HEK293 (cell line): ENCODE data around the gene C1QBP.

Source experiments
- CTCF ChIA-PET: fragments of 350-600 bp; formaldehyde crosslinking; extraction: SDS; loops from one replicate; lab custom pipeline; 2021; ENCODE audit warnings: antibody characterized with exemption; lab: Yijun Ruan, JAX
- POLR2A ChIA-PET: fragments of 300-600 bp; formaldehyde crosslinking; extraction: SDS; loops from one replicate; lab custom pipeline; 2020; ENCODE audit warnings: antibody characterized with exemption, inconsistent platforms; lab: Yijun Ruan, JAX
- H3K27ac ChIP-seq: fragments of 200-500 bp; sonication (Bioruptor generic); 2 replicates; pipeline ENCODE4 v1.5.1; 2014; ENCODE audit warnings: low read depth, low read length, control low read depth, inconsistent platforms; ENCODE audit errors: extremely low read depth
- H3K36me3 ChIP-seq, 2 experiments: fragments of 200-500 bp in 1 of 2; sonication (Bioruptor generic) in 1 of 2; 1 replicate in 1 of 2; 2 replicates in 1 of 2; pipeline ENCODE4 v1.5.1; 2014 to 2017; ENCODE audit warnings: inconsistent platforms in 2 of 2, low read length in 2 of 2; ENCODE audit not compliant: control insufficient read depth in 2 of 2, insufficient read depth in 1 of 2
- H3K4me1 ChIP-seq: fragments of 200-500 bp; sonication (Bioruptor generic); 2 replicates; pipeline ENCODE4 v1.5.1; 2014; ENCODE audit warnings: mild to moderate bottlenecking, low read length, inconsistent platforms; ENCODE audit not compliant: control insufficient read depth, insufficient read depth
- H3K4me3 ChIP-seq: 2 replicates; pipeline ENCODE4 v1.5.1; 2011; ENCODE audit warnings: low read depth, mild to moderate bottlenecking, control low read depth, low read length, moderate library complexity
- H3K9me3 ChIP-seq: fragments of 200-500 bp; sonication (Bioruptor generic); 2 replicates; pipeline ENCODE4 v1.5.1; 2014; ENCODE audit warnings: low read depth, low read length, inconsistent platforms; ENCODE audit not compliant: control insufficient read depth, insufficient read depth
- BCL11B ChIP-seq: fragments of 450-650 bp; formaldehyde crosslinking; IDR thresholded peaks from 2 replicates; pipeline ENCODE4 v1.5.1; 2016; ENCODE audit warnings: low read depth, missing biosample characterization, missing genetic modification characterization
- FEZF1 ChIP-seq: fragments of 450-650 bp; formaldehyde crosslinking; IDR thresholded peaks from 2 replicates; pipeline ENCODE4 v1.5.1; 2016; ENCODE audit warnings: missing biosample characterization, missing genetic modification characterization
- PRDM1 ChIP-seq: fragments of 450-650 bp; formaldehyde crosslinking; IDR thresholded peaks from 2 replicates; pipeline ENCODE4; 2016; ENCODE audit warnings: missing biosample characterization, missing genetic modification characterization
- REPIN1 ChIP-seq: fragments of 450-650 bp; formaldehyde crosslinking; IDR thresholded peaks from 2 replicates; pipeline ENCODE4 v1.5.1; 2017; ENCODE audit warnings: missing biosample characterization, missing genetic modification characterization, low read depth
- TCF7L2 ChIP-seq: IDR thresholded peaks from 2 replicates; pipeline ENCODE4 v1.6.1; 2011; ENCODE audit warnings: low read depth, mild to moderate bottlenecking, inconsistent platforms, low read length, moderate library complexity, borderline replicate concordance
- YY2 ChIP-seq: fragments of 450-650 bp; formaldehyde crosslinking; IDR thresholded peaks from 2 replicates; pipeline ENCODE4 v1.5.1; 2016; ENCODE audit warnings: missing biosample characterization, missing genetic modification characterization
- ZBTB17 ChIP-seq: fragments of 450-650 bp; formaldehyde crosslinking; IDR thresholded peaks from 2 replicates; pipeline ENCODE4 v1.5.1; 2016; ENCODE audit warnings: missing biosample characterization, missing genetic modification characterization
- ZBTB7A ChIP-seq: fragments of 450-650 bp; formaldehyde crosslinking; IDR thresholded peaks from 2 replicates; pipeline ENCODE4 v1.5.1; 2016; ENCODE audit warnings: low read depth, missing biosample characterization, missing genetic modification characterization
- ZNF121 ChIP-seq: fragments of 450-650 bp; formaldehyde crosslinking; IDR thresholded peaks from 2 replicates; pipeline ENCODE4 v1.5.1; 2016; ENCODE audit warnings: missing biosample characterization, missing genetic modification characterization
- ZNF140 ChIP-seq: fragments of 450-650 bp; formaldehyde crosslinking; IDR thresholded peaks from 2 replicates; pipeline ENCODE4 v1.5.1; 2016; ENCODE audit warnings: missing biosample characterization, missing genetic modification characterization
- ZNF169 ChIP-seq: fragments of 450-650 bp; formaldehyde crosslinking; IDR thresholded peaks from 2 replicates; pipeline ENCODE4 v1.5.1; 2016; ENCODE audit warnings: missing biosample characterization, missing genetic modification characterization
- ZNF184 ChIP-seq: fragments of 450-650 bp; IDR thresholded peaks from 2 replicates; pipeline ENCODE4 v1.5.1; 2018; ENCODE audit warnings: missing biosample characterization, mild to moderate bottlenecking, missing genetic modification characterization
- ZNF510 ChIP-seq: fragments of 450-650 bp; formaldehyde crosslinking; IDR thresholded peaks from 2 replicates; pipeline ENCODE4 v1.5.1; 2018; ENCODE audit warnings: mild to moderate bottlenecking, missing genetic modification characterization, missing biosample characterization; ENCODE audit not compliant: insufficient replicate concordance
- ZNF530 ChIP-seq: fragments of 450-650 bp; formaldehyde crosslinking; IDR thresholded peaks from 2 replicates; pipeline ENCODE4 v1.5.1; 2016; ENCODE audit warnings: low read depth, missing biosample characterization, missing genetic modification characterization
- ZNF610 ChIP-seq: fragments of 450-650 bp; formaldehyde crosslinking; IDR thresholded peaks from 2 replicates; pipeline ENCODE4 v1.5.1; 2016; ENCODE audit warnings: missing biosample characterization, missing genetic modification characterization, borderline replicate concordance
- ZNF785 ChIP-seq: fragments of 450-650 bp; formaldehyde crosslinking; IDR thresholded peaks from 2 replicates; pipeline ENCODE4 v1.5.1; 2016; ENCODE audit warnings: missing biosample characterization, missing genetic modification characterization
- TF ChIP-seq, protein P1 (sequence below): fragments of 450-650 bp; formaldehyde crosslinking; IDR thresholded peaks from 2 replicates; pipeline ENCODE4 v1.5.1; 2016; ENCODE audit warnings: missing biosample characterization, missing genetic modification characterization
- TF ChIP-seq, protein P2 (sequence below): fragments of 450-650 bp; formaldehyde crosslinking; IDR thresholded peaks from 2 replicates; pipeline ENCODE4 v1.5.1; 2016; ENCODE audit warnings: missing biosample characterization, missing genetic modification characterization
- TF ChIP-seq, protein P3 (sequence below): fragments of 450-650 bp; formaldehyde crosslinking; IDR thresholded peaks from 2 replicates; pipeline ENCODE4; 2016; ENCODE audit warnings: missing biosample characterization, missing genetic modification characterization
- TF ChIP-seq, protein P4 (sequence below): fragments of 450-650 bp; formaldehyde crosslinking; IDR thresholded peaks from 2 replicates; pipeline ENCODE4 v1.5.1; 2016; ENCODE audit warnings: missing biosample characterization, missing genetic modification characterization
- TF ChIP-seq, protein P5 (sequence below): fragments of 450-650 bp; formaldehyde crosslinking; IDR thresholded peaks from 2 replicates; pipeline ENCODE4 v1.5.1; 2016; ENCODE audit warnings: missing biosample characterization, missing genetic modification characterization

The C1QBP gene

DNA sequence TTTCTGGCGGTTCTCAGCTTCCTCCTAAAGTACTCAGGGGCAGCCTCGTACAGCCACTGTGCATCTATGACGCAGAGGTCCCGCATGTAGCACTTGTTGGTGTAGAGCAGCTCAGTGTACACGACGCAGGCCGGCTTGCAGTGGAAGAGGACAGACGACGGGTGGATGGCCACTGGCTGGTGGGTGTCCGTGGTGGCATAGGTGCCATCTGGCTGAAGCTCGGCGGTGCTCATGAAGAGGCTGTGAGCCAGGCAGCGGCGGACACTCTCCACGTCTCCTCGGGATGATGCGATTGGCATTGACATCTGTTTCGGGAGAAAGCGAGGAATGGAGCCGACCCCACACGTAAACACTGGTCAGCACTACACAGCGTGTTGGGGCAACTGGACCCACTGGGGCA, 5.3 kb upstream of the C1QBP start:
- Histone ChIP-seq H3K4me1 (no peaks in the 10 kb centered on the region), H3K4me3 (no peak overlapping the region), H3K27ac (no peak overlapping the region), H3K9me3 (no peaks in the 10 kb centered on the region), H3K36me3 (peaks cover 45 to 71% of the 10 kb centered on the region in 2 experiments)
- CTCF ChIA-PET: no interaction called here
- POLR2A ChIA-PET: no interaction called here
- TF ChIP-seq ZNF121 (tag by site-specific recombination): no peak

DNA sequence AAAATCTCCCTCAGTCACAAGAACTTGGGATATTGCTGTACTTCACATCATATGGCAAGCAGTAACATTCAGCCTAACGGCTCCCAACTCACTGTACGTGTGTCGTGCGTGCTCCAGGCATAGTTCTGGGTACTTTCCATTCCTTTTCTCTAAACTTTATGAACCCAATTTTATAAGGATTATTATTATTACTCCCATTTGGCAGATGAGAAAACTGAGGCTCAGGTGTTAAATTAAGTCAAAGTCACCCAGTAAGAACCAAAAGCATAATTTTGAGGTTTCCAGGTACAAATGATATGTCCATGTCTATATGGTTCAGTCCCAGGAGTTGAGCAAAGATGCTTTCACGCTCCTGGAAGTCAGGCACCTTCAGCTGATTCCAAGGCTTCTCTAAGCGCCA, 4.8 kb upstream of the C1QBP start:
- H3K9me3 ChIP-seq: no peaks in the 10 kb centered on the region
- CTCF ChIA-PET: interaction anchor here (0.6 kb wide), 1 partner anchor 194 kb away, joined by 5 read pairs; no protein-coding TSS in a partner anchor
- H3K4me1 ChIP-seq: no peaks in the 10 kb centered on the region
- POLR2A ChIA-PET: no interaction called here
- H3K4me3 ChIP-seq: no peak overlapping the region
- H3K36me3 ChIP-seq: peaks cover 40 to 67% of the 10 kb centered on the region in 2 experiments
- TF ChIP-seq, protein P1, sequence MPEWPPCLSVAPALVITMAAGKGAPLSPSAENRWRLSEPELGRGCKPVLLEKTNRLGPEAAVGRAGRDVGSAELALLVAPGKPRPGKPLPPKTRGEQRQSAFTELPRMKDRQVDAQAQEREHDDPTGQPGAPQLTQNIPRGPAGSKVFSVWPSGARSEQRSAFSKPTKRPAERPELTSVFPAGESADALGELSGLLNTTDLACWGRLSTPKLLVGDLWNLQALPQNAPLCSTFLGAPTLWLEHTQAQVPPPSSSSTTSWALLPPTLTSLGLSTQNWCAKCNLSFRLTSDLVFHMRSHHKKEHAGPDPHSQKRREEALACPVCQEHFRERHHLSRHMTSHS (tag by site-specific recombination): no peak
- TF ChIP-seq ZNF184 (tag by site-specific recombination) (no peak), REPIN1 (no peak), FEZF1 (tag by site-specific recombination) (no peak), ZNF140 (no peak), ZNF610 (tag by site-specific recombination) (no peak), ZNF530 (no peak), ZBTB7A (tag by site-specific recombination) (no peak), BCL11B (tag by site-specific recombination) (no peak), ZNF169 (tag by site-specific recombination) (no peak), TCF7L2 (no peak)
- TF ChIP-seq, protein P2, sequence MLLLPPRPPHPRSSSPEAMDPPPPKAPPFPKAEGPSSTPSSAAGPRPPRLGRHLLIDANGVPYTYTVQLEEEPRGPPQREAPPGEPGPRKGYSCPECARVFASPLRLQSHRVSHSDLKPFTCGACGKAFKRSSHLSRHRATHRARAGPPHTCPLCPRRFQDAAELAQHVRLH (tag by site-specific recombination): no peak
- TF ChIP-seq, protein P3, sequence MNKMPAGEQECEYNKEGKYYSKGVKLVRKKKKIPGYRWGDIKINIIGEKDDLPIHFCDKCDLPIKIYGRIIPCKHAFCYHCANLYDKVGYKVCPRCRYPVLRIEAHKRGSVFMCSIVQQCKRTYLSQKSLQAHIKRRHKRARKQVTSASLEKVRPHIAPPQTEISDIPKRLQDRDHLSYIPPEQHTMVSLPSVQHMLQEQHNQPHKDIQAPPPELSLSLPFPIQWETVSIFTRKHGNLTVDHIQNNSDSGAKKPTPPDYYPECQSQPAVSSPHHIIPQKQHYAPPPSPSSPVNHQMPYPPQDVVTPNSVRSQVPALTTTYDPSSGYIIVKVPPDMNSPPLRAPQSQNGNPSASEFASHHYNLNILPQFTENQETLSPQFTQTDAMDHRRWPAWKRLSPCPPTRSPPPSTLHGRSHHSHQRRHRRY: no peak
- TF ChIP-seq, protein P4, sequence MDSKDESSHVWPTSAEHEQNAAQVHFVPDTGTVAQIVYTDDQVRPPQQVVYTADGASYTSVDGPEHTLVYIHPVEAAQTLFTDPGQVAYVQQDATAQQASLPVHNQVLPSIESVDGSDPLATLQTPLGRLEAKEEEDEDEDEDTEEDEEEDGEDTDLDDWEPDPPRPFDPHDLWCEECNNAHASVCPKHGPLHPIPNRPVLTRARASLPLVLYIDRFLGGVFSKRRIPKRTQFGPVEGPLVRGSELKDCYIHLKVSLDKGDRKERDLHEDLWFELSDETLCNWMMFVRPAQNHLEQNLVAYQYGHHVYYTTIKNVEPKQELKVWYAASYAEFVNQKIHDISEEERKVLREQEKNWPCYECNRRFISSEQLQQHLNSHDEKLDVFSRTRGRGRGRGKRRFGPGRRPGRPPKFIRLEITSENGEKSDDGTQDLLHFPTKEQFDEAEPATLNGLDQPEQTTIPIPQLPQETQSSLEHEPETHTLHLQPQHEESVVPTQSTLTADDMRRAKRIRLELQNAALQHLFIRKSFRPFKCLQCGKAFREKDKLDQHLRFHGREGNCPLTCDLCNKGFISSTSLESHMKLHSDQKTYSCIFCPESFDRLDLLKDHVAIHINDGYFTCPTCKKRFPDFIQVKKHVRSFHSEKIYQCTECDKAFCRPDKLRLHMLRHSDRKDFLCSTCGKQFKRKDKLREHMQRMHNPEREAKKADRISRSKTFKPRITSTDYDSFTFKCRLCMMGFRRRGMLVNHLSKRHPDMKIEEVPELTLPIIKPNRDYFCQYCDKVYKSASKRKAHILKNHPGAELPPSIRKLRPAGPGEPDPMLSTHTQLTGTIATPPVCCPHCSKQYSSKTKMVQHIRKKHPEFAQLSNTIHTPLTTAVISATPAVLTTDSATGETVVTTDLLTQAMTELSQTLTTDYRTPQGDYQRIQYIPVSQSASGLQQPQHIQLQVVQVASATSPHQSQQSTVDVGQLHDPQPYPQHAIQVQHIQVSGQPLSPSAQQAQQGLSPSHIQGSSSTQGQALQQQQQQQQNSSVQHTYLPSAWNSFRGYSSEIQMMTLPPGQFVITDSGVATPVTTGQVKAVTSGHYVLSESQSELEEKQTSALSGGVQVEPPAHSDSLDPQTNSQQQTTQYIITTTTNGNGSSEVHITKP: no peak
- H3K27ac ChIP-seq: no peak overlapping the region

DNA sequence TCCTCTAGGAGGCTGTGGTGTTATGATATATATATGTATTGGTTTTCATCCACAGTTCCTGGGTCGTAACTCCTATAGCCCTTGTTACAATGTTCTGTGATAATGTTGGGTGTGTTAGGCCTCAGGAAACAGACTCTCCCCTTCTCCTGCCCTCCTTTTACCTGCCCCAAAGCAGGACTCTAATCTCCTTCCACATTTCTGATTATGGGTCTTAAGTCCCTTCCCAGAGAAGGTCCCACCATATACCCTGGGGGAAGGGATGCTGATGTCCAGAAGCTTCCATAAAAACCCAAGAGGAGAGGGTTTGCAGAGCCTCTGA, 450 bp upstream of the C1QBP start:
- H3K9me3 ChIP-seq: no peaks in the 10 kb centered on the region
- no peaks in the 10 kb centered on the region for H3K4me1 ChIP-seq
- H3K36me3 ChIP-seq: peaks cover 27 to 67% of the 10 kb centered on the region in 2 experiments
- ChIA-PET POLR2A (interaction anchor here (0.6 to 1.4 kb wide), 12 partner anchors 9 to 248 kb away, joined by 3 to 7 read pairs (median 4); partner anchors contain the start of genes DHX33, NUP88, RPAIN and ZNF594), CTCF (interaction anchor here (0.7 to 3.7 kb wide), 44 partner anchors 9 to 1393 kb away, joined by 3 to 26 read pairs (median 5); partner anchors contain the start of genes DHX33, ENO3, NUP88 and RPAIN)
- H3K4me3 ChIP-seq: peak overlapping the region; percentile 10
- H3K27ac ChIP-seq: peak overlapping the region; percentile 65
- TF ChIP-seq ZBTB17 (0 out of 2 replicates have a peak, but pooled peaks have one; percentile 6), PRDM1 (tag by site-specific recombination) (0 out of 2 replicates have a peak, but pooled peaks have one; percentile 1), YY2 (tag by site-specific recombination) (no peak), ZNF510 (tag by site-specific recombination) (no peak), ZNF785 (tag by site-specific recombination) (no peak)
- TF ChIP-seq, protein P4: 0 out of 2 replicates have a peak, but pooled peaks have one; percentile 3
- TF ChIP-seq, protein P5, sequence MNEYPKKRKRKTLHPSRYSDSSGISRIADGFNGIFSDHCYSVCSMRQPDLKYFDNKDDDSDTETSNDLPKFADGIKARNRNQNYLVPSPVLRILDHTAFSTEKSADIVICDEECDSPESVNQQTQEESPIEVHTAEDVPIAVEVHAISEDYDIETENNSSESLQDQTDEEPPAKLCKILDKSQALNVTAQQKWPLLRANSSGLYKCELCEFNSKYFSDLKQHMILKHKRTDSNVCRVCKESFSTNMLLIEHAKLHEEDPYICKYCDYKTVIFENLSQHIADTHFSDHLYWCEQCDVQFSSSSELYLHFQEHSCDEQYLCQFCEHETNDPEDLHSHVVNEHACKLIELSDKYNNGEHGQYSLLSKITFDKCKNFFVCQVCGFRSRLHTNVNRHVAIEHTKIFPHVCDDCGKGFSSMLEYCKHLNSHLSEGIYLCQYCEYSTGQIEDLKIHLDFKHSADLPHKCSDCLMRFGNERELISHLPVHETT (tag by site-specific recombination): no peak
